Activated CD8-positive, alpha-beta memory T cell treated with anti-CD3 and anti-CD28 coated beads, Interleukin-2, amount 10 ng/mL, durations not matched to agents 7 days and 5 days (primary cell): ENCODE results near the gene NHP2. TPM values are rescaled to one million over a fixed set of nuclear protein-coding genes. Genes with fewer than 3 reads are reported as not detected.

Experiments
- ATAC-seq: fragments of 150-1000 bp; cut with Tn5 transposase; one replicate; pipeline ENCODE4 v1.10.0; 2021; ENCODE audit warnings: moderate library complexity
- CTCF ChIA-PET: fragments of 350-600 bp; sonication (Branson Sonifier 250); formaldehyde crosslinking; loops from one replicate; lab custom pipeline; 2021; ENCODE audit warnings: antibody characterized with exemption; lab: Charles Lee
- DNase-seq: peaks from one replicate; pipeline ENCODE4 v3.0.0-alpha.2; 2020
- H3K27ac Mint-ChIP-seq: one replicate; pipeline ENCODE4 v1.8.0; 2021; ENCODE audit warnings: mild to moderate bottlenecking, mixed read lengths
- H3K27me3 Mint-ChIP-seq: one replicate; pipeline ENCODE4 v1.8.0; 2021; ENCODE audit warnings: mixed read lengths
- H3K36me3 Mint-ChIP-seq: one replicate; pipeline ENCODE4 v1.8.0; 2021; ENCODE audit warnings: mild to moderate bottlenecking, mixed read lengths
- H3K4me1 Mint-ChIP-seq: one replicate; pipeline ENCODE4 v1.8.0; 2021; ENCODE audit warnings: mixed read lengths
- H3K4me3 Mint-ChIP-seq: one replicate; pipeline ENCODE4 v1.8.0; 2021; ENCODE audit warnings: mild to moderate bottlenecking, moderate library complexity, mixed read lengths
- H3K9me3 Mint-ChIP-seq: one replicate; pipeline ENCODE4 v1.8.0; 2022; ENCODE audit warnings: low read depth, mixed read lengths
- total RNA-seq, 2 experiments: library from RNA; stranded (reverse); gene quantifications; one replicate each; pipeline ENCODE4 v1.2.3, GENCODE V29; 2021

NHP2 gene
- total RNA-seq, 2 experiments from 2014 or later = 144 to 168 TPM

GRCh38 chr5:178191661-178192060 is 38.0 kb upstream of the NHP2 start:
- peaks cover 4% of the 10 kb centered on the region for H3K36me3 Mint-ChIP-seq
- no peak for ATAC-seq
- peaks cover 23% of the 10 kb centered on the region for H3K4me1 Mint-ChIP-seq
- no peak overlapping the region for H3K4me3 Mint-ChIP-seq
- CTCF ChIA-PET = no interaction called here
- no peak overlapping the region for H3K27ac Mint-ChIP-seq
- no peak for DNase-seq
- H3K27me3 Mint-ChIP-seq = peaks cover 20% of the 10 kb centered on the region
- no peaks in the 10 kb centered on the region for H3K9me3 Mint-ChIP-seq

- peaks cover 17% of the 10 kb centered on the region for H3K27me3 Mint-ChIP-seq
- DNase-seq (no peak), ATAC-seq (no peak)
- H3K4me3 Mint-ChIP-seq = no peak overlapping the region
- peaks cover 19% of the 10 kb centered on the region for H3K4me1 Mint-ChIP-seq
- CTCF ChIA-PET = interaction anchor here (0.9 kb wide), 1 partner anchor 15 kb away, joined by 3 read pairs; the partner anchor contains the start of gene HNRNPAB
- H3K27ac Mint-ChIP-seq = no peak overlapping the region
- peaks cover 4% of the 10 kb centered on the region for H3K36me3 Mint-ChIP-seq
- no peaks in the 10 kb centered on the region for H3K9me3 Mint-ChIP-seq
Observed at GRCh38 chr5:178189433-178189832, 35.7 kb upstream of the NHP2 start.

GRCh38 chr5:178187014-178187413 is 33.3 kb upstream of the NHP2 start, which contains the start of gene GMCL2:
TSS of gene GMCL2 (minus strand) at chr5:178187371. CDS start at chr5:178187299, 72 bp downstream.
- no peaks in the 10 kb centered on the region for H3K9me3 Mint-ChIP-seq
- no peak within 1 kb of the TSS for H3K27ac Mint-ChIP-seq
- H3K4me1 Mint-ChIP-seq = peaks cover 6% of the 10 kb centered on the region
- no peak for ATAC-seq
- H3K36me3 Mint-ChIP-seq = no peaks in the 10 kb centered on the region
- no peak within 1 kb of the TSS for H3K4me3 Mint-ChIP-seq
- DNase-seq = no peak
- H3K27me3 Mint-ChIP-seq = peaks cover 8% of the 10 kb centered on the region
- CTCF ChIA-PET = no interaction called here

DNA sequence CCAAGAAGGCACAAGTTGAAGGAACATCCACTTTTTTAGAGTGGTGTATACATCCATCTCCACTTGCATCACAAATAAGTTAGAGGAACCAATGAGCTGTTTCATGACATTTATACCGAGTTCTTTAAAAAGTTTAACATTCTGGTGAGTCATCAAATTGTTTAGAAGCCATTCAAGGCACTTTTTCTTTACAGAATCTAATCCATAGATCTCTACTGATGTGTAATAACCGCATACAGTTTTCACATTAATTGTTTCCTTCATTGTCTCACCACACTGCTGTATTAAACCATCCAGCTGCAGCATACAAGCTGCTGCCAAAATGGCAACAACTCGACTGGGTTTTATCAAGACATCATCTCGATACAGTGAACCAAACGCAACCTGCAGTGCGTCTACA is 32.7 kb upstream of the NHP2 start:
- DNase-seq = no peak
- Mint-ChIP-seq H3K4me3 (no peak overlapping the region), H3K27me3 (peaks cover 8% of the 10 kb centered on the region), H3K27ac (no peak overlapping the region), H3K36me3 (no peaks in the 10 kb centered on the region), H3K4me1 (peaks cover 7% of the 10 kb centered on the region), H3K9me3 (no peaks in the 10 kb centered on the region)
- ATAC-seq = no peak
- CTCF ChIA-PET = no interaction called here

DNA sequence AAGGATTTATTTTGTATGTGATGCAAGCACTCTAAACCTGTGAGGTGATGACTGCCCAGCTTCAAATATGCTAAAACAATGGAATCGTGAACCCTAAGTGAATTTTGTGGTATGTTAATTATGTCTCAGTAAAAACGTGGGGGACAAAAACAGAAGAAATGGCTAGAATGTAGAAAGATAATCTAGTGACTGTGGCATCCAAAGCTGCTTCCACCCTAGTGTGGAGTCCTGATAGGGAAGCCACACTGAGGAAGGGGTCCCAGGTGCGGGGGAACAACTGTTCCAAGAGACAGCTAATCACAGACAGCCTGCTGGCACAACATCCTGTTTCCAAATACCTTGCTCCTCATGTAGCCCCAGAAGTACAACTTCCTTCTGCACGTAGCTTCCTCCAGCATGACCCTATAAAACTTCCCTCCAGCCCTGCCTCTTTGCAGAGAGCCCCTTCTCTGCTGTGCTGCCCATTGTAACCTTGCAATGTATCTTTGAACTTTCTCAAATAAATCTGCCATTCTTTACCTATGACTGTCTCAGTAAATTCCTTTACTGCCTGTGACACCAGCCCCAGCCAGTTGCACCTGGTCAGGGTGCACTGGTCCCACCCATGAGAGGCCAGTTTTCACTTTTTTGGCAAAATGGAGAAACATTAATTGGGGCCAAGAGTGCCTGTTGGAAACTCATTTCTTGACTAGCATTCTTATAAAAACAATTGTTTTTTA is 28.6 kb upstream of the NHP2 start:
- peaks cover 4% of the 10 kb centered on the region for H3K27me3 Mint-ChIP-seq
- no peak for ATAC-seq
- H3K4me1 Mint-ChIP-seq = peaks cover 7% of the 10 kb centered on the region
- no peak for DNase-seq
- H3K4me3 Mint-ChIP-seq = no peak overlapping the region
- no peak overlapping the region for H3K27ac Mint-ChIP-seq
- no peaks in the 10 kb centered on the region for H3K36me3 Mint-ChIP-seq
- no peaks in the 10 kb centered on the region for H3K9me3 Mint-ChIP-seq
- CTCF ChIA-PET = interaction anchor here (1.4 kb wide), 1 partner anchor 106 kb away, joined by 5 read pairs; no protein-coding TSS in a partner anchor

DNA sequence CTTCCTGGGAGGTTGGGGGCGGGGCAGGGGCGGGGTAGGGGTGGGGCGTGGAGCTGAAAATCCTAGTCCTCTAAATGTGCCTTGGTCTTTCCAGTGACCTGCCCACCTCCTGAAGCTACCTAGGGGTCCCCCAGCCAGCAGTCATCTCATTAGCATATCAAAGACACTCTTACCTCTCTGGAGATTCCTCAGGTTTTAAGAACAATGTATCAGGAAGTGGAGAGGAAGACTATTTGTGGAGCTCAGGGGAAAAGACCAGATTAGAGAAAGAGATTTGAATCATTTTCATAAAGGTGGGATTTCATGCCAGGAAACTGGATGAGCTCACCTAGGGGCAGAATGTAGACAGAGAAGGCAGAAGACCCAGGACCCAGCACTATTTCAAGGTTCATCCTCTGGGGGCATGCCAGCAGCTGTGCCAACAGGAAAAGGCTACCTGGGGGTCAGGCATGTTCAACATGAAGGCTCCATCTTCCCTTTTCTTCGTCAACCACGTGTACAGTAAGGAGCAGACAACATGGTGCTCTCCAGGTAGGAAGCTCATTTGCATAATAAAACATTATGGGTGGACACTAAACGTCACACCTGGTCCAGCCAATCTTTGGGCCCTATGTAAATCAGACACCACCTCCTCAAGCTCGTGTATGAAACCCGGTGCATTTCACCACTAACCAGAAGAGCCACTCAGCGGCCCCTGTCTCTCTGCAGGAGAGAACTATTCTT is 26.6 kb upstream of the NHP2 start:
- Mint-ChIP-seq H3K27me3 (peaks cover 6% of the 10 kb centered on the region), H3K4me3 (no peak overlapping the region), H3K4me1 (peaks cover 7% of the 10 kb centered on the region), H3K9me3 (no peaks in the 10 kb centered on the region), H3K27ac (no peak overlapping the region), H3K36me3 (no peaks in the 10 kb centered on the region)
- DNase-seq (no peak), ATAC-seq (no peak)
- CTCF ChIA-PET = interaction anchor here (1.7 kb wide), 1 partner anchor 11 kb away, joined by 5 read pairs; no protein-coding TSS in a partner anchor

GRCh38 chr5:178177569-178177968 is 23.9 kb upstream of the NHP2 start:
- ATAC-seq (no peak), DNase-seq (no peak)
- H3K27ac Mint-ChIP-seq = no peak overlapping the region
- peaks cover 7% of the 10 kb centered on the region for H3K4me1 Mint-ChIP-seq
- CTCF ChIA-PET = no interaction called here
- peaks cover 6% of the 10 kb centered on the region for H3K27me3 Mint-ChIP-seq
- H3K9me3 Mint-ChIP-seq = no peaks in the 10 kb centered on the region
- no peak overlapping the region for H3K4me3 Mint-ChIP-seq
- H3K36me3 Mint-ChIP-seq = no peaks in the 10 kb centered on the region

- no peaks in the 10 kb centered on the region for H3K4me1 Mint-ChIP-seq
Observed at GRCh38 chr5:178176791-178177190, 23.1 kb upstream of the NHP2 start.

GRCh38 chr5:178174456-178174855 is 20.8 kb upstream of the NHP2 start:
- CTCF ChIA-PET = no interaction called here
- Mint-ChIP-seq H3K27me3 (peaks cover 4% of the 10 kb centered on the region), H3K4me3 (no peak overlapping the region), H3K36me3 (no peaks in the 10 kb centered on the region), H3K9me3 (no peaks in the 10 kb centered on the region), H3K27ac (no peak overlapping the region), H3K4me1 (no peaks in the 10 kb centered on the region)
- DNase-seq = no peak
- ATAC-seq = no peak

More at GRCh38 chr5:178176791-178177190, 23.1 kb upstream of the NHP2 start:
- CTCF ChIA-PET = no interaction called here
- H3K9me3 Mint-ChIP-seq = no peaks in the 10 kb centered on the region
- ATAC-seq (no peak), DNase-seq (no peak)
- peaks cover 6% of the 10 kb centered on the region for H3K27me3 Mint-ChIP-seq
- no peak overlapping the region for H3K27ac Mint-ChIP-seq
- H3K4me3 Mint-ChIP-seq = no peak overlapping the region
- no peaks in the 10 kb centered on the region for H3K36me3 Mint-ChIP-seq

- Mint-ChIP-seq H3K9me3 (no peaks in the 10 kb centered on the region), H3K27me3 (peaks cover 8% of the 10 kb centered on the region), H3K4me3 (no peak overlapping the region), H3K4me1 (no peaks in the 10 kb centered on the region), H3K27ac (no peak overlapping the region), H3K36me3 (no peaks in the 10 kb centered on the region)
- CTCF ChIA-PET = interaction anchor here (6.0 kb wide), 1 partner anchor 95 kb away, joined by 34 read pairs; no protein-coding TSS in a partner anchor
- DNase-seq (no peak), ATAC-seq (no peak)
Observed at GRCh38 chr5:178170455-178170854, 16.8 kb upstream of the NHP2 start.

DNA sequence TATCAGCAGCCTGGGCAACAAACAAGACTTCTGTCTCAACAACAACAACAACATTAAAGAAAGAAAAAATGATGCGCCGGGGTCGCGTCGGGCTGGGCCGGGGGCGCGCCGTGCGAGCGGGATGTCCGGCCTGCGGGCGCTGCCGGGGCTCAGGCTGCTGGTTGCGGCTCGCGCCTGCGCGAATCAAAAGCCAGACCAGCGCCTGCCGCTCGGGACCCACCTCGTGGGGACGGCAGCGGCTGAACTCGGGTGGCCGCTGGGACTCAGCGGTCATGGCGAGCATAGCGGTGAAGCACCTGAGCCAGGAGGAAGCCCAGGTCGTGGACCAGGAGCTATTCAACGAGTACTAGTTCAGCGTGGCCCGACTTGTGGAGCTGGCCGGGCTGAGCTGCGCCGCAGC is 11.9 kb upstream of the NHP2 start:
- peaks cover 31% of the 10 kb centered on the region for H3K27me3 Mint-ChIP-seq
- H3K4me1 Mint-ChIP-seq = peaks cover 8% of the 10 kb centered on the region
- no peak overlapping the region for H3K27ac Mint-ChIP-seq
- no peaks in the 10 kb centered on the region for H3K36me3 Mint-ChIP-seq
- ATAC-seq (no peak), DNase-seq (no peak)
- CTCF ChIA-PET = interaction anchor here (0.9 to 6.0 kb wide), 2 partner anchors 17 to 90 kb away, joined by 3 to 34 read pairs; no protein-coding TSS in a partner anchor
- no peak overlapping the region for H3K4me3 Mint-ChIP-seq
- H3K9me3 Mint-ChIP-seq = no peaks in the 10 kb centered on the region

- CTCF ChIA-PET = interaction anchor here (0.7 to 3.3 kb wide), 8 partner anchors 11 to 101 kb away, joined by 3 to 29 read pairs (median 5); partner anchors contain the start of gene NHP2
Observed at GRCh38 chr5:178163772-178164735, 10.4 kb upstream of the NHP2 start.

More at GRCh38 chr5:178163772-178164735, 10.4 kb upstream of the NHP2 start:
- H3K9me3 Mint-ChIP-seq = no peaks in the 10 kb centered on the region
- peaks cover 29% of the 10 kb centered on the region for H3K27me3 Mint-ChIP-seq
- ATAC-seq (peak; percentile 99), DNase-seq (peak; percentile 92)
- H3K4me3 Mint-ChIP-seq = peak overlapping the region; percentile 5
- H3K36me3 Mint-ChIP-seq = no peaks in the 10 kb centered on the region
- no peak overlapping the region for H3K27ac Mint-ChIP-seq
- peaks cover 8% of the 10 kb centered on the region for H3K4me1 Mint-ChIP-seq
